ENCODE results near the gene ADH1B. TPM values are rescaled to one million over a fixed set of nuclear protein-coding genes. Genes with fewer than 3 reads are reported as not detected.
"Not testable (repeated sequence)": the region's sequence is repeated elsewhere in the genome, so short reads cannot be mapped to it uniquely, and the experiment has no call there.

Gene ADH1B
- total RNA-seq, 1 experiment from 2014 or later = 1.8 TPM

GRCh38 chr4:99323756-99324155 lies 2.6 kb upstream of the ADH1B start (continued):
- TF ChIP-seq REST (IDR thresholded peaks at IDR 0.05; ENCODE audit: low read depth) (no peak), EZH2phosphoT487 (IDR thresholded peaks at IDR 0.05; ENCODE audit: borderline replicate concordance) (no peak), POLR2A (IDR thresholded peaks at IDR 0.05; ENCODE audit: borderline replicate concordance, extremely low read depth, insufficient read depth, insufficient read length) (no peak), SP1 (IDR thresholded peaks at IDR 0.05; ENCODE audit: low read depth) (no peak), FOSL1 (IDR thresholded peaks at IDR 0.05; ENCODE audit: low read depth) (no peak), EZH2 (IDR thresholded peaks at IDR 0.05) (no peak), ZFX (IDR thresholded peaks at IDR 0.05) (no peak), SIN3A (IDR thresholded peaks at IDR 0.05; ENCODE audit: low read depth) (no peak)

- ATAC-seq; H3K27ac ChIP-seq (ENCODE audit: low read depth, low read length); CTCF ChIA-PET; H3K9me2 ChIP-seq (ENCODE audit: insufficient read depth); H3K9ac ChIP-seq (ENCODE audit: low read length); H3K4me2 ChIP-seq (ENCODE audit: low read length); H4K20me1 ChIP-seq (ENCODE audit: insufficient read depth); DNase-seq (ENCODE audit: low read depth, low spot score); H3K36me3 ChIP-seq (ENCODE audit: control insufficient read depth in 1 of 2, insufficient read depth in 2 of 2, low read length in 2 of 2); H3K79me2 ChIP-seq (ENCODE audit: insufficient read depth, low read length); H3K9me3 ChIP-seq (ENCODE audit: control insufficient read depth in 1 of 2, insufficient read depth in 1 of 2, low read depth in 1 of 2, low read length in 2 of 2); BruUV-seq (replicated peaks); H3K4me3 ChIP-seq (replicated peaks in 1 of 2; ENCODE audit: low read depth in 1 of 2, low read length in 2 of 2); H3K27me3 ChIP-seq (ENCODE audit: insufficient read depth, low read length); POLR2A ChIA-PET; intact Hi-C loops (cut with micrococcal nuclease); H3K4me1 ChIP-seq (ENCODE audit: control insufficient read depth in 1 of 2, insufficient read depth in 2 of 2, low read length in 2 of 2); H2AFZ ChIP-seq (ENCODE audit: low read depth, low read length, poor library complexity, severe bottlenecking); RAD21 ChIA-PET (ENCODE audit: low non-redundant PET in 1 of 2, low total read pairs in 2 of 2, uncharacterized antibody in 2 of 2, unreplicated experiment in 2 of 2): not testable (repeated sequence)
These were observed 3.4 kb downstream of the ADH1B start for GRCh38 chr4:99317811-99318210.

Measured in HCT116 (cell line).